Right renal cortex interstitium (tissue), 3 donors: ENCODE measurements around the gene TRMT2A. TPM values are rescaled to one million over a fixed set of nuclear protein-coding genes. Genes with fewer than 3 reads are reported as not detected.
"Not testable (repeated sequence)": the region's sequence is repeated elsewhere in the genome, so short reads cannot be mapped to it uniquely, and the experiment has no call there.

ENCODE experiments used
- DNase-seq, 3 donors: peaks; one replicate each; pipeline ENCODE4 v3.0.0-alpha.2; 2013; ENCODE audit warnings: low read depth in 3 of 3, low spot score in 2 of 3
- polyA plus RNA-seq, 3 donors: library from polyadenylated mRNA; unstranded; fragments of 120-200 nt; gene quantifications; one replicate each; pipeline ENCODE4 v1.2.1, GENCODE V29; 2013; ENCODE audit not compliant: insufficient read length in 3 of 3

The TRMT2A gene
- polyA plus RNA-seq, 3 donors, result 40.9 to 48.2 (median 41.4) TPM

DNA sequence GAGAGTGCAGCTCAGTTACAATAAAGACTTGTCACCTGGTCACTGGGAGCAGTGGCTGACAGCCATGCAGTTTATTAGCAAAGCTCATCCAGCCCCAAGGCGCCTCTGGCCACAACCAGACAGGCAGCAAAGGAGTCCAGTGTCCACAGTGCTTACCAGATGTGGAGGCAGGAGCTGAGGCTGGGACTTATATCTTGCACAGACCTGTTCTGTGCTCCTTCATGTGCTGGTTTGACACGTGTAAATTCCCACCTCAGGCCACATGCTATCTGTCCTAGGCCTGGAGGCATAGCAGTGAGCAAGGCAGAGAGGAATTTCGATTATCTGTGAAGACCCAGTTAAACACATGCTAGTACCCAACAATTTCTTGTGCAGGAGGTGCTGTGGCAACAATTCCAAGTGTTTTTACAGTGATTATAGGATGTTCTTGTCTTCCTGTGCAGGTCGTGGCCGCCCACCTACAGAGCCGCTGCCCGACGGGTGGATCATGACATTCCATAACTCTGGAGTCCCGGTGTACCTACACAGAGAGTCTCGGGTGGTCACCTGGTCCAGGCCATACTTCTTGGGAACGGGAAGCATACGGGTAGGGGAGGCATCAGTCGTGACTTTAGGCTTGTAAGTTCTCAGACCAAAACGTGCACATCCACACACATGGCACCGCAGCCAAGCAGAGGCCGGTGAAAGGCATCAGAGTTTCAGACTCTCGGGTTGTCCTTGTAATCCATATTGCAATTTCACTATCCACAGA, 27.6 kb downstream of the TRMT2A start:
- DNase-seq, result no peak

DNA sequence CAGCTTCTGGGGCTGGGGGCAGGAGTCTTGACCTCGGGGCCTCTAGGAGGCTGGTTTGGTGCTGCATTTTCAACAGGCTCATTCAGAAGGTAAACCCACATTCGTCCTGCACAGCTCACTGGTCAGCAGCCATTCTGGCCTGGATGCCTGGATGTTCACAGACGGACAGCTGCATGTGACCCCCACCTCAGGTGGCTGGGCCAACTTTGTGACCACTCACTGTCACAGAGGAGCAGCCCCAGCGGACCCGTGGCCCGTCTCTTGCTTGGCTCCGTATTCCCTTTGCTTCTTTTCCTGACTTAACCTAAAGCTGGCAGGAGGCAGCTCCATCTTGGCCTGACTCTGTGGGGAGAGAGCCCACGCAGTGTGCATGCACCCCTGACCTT, 28.8 kb downstream of the TRMT2A start:
- DNase-seq, result no peak

DNA sequence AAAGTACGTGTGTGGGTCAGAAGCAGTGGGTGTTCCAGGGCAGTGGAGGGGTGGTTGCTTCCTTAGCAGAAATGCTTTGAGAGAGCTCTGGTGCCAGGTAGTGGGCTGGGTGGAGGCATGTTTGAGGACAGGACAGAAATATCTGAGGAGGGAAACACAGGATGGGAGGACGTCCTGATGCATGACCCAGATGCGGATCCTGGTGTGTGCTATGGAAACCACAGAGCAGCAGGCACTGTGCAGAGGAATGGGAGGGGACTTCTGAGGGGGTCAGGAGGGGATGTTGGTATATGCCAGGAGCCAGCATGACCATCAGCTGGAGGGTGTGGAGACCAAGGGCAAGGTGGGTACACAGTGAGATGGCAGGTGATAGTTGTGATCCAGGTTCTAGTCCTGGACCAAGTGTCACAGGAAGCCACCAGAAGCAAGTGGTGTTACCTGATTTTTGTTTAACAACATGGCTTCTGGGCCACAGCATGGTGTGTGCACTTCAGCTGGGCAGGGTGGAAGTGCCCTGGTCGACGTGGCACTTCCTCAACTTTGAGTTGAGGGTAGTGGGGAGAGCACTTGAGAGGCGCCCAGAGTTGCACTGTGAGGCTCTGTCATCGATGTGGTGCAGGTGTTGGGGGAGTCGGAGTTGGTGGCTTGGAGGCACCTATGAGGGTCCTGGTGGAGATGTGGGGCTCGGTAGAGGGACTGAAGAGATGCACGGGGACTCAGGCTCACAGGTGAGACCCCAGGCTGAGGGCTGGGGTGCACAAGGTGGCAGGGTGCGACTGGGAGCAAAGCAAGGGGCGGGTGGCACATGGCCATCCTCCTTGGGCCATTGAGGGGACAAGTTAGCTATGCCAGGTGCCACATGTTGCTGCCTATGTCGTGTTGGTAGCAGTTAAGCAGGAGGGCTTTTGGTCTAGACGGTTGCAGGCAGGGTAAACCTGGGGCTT, 29.4 kb downstream of the TRMT2A start:
- no peak for DNase-seq

DNA sequence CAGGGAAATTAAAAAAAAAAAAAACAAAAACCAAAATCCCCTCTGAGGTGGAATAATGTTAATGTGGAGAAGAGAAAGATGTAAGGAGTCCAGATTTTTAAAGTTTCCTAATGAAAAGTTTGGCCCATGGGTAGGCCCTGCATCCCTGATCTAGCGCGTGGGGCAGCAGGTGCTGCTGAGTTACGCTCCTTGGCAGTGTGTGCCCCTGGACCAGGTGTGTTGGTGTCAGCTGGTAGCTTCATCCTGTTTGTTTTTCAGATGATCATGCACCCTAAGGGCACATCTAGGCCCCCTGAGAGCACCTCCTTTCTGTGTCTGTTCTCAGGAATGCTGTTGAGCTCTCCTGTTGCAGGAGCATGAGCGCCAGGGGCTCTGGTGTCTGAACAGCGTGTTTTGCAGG, 30.3 kb downstream of the TRMT2A start:
- DNase-seq, result no peak

DNA sequence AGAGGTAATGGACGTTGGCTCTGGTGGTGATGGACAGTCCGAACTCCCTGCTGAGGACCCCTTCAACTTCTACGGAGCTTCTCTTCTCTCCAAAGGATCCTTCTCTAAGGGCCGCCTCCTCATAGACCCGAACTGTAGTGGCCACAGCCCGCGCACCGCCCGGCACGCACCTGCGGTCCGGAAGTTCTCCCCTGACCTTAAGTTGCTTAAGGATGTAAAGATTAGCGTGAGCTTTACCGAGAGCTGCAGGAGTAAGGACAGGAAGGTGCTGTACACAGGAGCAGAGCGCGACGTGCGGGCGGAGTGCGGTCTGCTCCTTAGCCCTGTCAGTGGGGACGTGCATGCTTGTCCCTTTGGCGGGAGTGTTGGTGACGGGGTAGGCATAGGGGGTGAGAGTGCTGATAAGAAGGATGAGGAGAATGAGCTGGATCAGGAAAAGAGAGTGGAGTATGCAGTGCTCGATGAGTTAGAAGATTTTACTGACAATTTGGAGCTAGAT, 30.9 kb downstream of the TRMT2A start:
- no peak for DNase-seq

DNA sequence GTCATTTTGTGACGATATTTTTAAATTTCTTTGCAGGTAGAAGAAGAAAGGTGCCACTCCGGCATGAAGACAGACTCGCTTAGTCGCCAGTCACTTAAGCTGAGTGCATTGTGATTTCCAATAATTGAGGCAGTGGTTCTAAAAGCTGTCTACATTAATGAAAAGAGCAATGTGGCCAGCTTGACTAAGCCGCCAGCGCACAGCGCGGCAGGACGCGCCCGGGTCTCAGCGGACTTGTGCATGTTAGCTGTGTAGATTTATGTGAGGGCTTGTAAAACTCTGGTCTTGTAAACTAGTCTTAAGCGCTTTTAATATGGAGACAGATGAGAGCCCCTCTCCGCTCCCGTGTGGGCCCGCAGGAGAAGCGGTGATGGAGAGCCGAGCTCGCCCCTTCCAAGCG, 31.4 kb downstream of the TRMT2A start:
- no peak for DNase-seq

DNA sequence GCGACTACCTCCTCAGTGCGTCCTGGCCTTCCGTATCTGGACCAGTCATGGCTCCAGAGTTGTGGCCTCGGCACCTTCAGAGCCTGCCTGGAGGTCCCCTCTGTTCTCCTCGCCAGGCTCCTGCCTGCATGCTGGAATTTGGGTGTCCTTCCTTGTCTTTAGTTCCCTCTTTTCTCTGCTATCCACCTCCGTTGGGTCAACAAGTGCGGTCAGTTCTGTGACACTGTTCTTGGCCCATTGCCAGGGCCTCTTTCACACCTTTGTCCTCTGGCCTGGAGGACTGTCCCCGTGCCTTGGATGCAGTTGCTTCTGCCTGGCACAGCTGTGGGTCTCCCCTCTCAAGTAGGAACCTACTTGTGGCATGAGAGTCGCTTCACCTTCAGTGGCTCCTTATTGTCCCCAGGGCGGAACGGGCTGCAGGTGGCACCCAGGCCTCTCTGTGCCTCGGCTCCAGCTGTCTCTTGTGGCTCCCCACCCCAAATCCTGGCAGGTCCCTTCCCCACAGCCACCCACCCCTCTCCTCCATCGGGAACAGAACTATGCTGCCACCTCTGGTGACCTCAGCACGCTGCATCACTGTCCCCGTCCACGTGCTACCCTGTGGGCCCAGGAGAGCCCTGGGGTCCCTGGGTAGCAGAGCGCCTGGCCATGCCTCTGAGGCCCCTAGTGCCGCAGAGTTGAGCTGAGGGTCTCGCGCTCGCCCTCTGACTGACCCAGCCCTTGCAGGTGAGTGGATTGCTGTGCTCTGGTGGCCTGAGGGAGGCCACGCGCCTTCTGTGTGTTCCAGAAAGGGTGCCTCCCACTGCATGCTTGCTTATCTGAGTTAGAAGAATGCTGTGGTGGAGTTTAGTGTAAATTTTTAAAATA, 32.2 kb downstream of the TRMT2A start:
- DNase-seq, result no peak

DNA sequence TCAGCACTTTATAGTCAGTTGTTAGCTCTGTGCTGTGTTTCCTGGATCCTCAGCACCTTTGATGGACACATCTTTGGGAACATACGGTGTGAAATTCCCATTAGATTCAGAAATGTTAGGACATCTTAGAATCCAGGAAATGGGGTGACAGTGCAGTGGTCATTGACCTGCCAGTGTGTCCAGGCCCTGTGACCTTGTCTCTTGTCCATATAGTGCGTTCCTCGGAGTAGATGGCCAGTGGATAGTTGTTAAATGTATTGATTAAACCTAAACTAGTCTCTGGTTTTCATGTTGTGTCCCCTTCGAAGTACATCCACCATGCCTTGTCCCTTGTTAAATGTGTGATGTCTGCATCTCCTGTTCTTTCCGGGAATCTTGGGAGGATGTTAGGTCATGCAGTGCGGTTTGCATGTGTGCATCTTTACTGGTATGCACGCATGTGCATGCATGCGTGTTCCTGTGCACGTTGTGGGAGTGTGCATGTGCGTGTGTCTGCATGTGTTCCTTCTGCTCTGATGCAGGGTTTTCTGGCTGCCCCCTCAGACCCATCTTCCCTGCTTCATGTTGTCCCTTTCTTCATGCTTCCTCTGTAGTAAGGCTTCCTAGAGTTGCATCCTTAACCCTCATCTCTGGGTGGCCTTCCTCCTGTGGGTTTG, 33.0 kb downstream of the TRMT2A start:
- DNase-seq, result no peak

DNA sequence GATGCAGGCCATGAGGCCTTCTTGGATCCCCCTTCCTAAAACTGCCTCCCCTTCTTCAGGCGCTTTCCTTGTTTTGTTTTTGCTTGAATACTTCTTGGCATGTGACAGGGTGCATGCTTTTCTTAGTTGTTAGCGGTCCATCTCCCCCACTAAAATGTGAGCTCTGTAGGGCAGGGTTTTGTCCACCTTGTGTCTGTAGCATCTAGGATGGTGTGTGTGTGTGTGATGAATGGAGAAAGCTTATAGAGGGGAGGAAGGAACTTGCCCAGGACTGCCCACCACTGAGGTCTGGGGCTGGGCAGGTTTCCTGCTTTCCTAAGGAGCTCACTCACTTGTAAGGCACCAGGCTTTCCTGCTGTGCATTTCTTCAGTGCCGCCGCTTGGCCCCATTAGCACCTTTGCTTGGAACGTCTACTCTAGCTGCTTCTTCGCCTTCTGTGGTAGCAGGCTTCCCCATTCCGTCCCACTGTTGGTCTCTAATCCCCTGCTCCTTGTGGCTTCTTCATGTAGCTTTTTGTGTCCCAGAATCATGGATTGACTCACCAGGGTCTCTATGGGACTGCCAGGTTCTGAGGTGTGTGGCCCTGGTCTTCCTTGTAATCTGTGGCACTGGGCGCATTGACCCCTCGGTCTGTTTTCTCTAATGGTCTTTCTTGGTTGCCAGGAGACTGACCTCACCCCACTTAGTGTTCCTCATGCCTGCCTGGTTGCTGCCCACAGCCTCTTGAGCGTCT, 33.7 kb downstream of the TRMT2A start:
- DNase-seq, result no peak

DNA sequence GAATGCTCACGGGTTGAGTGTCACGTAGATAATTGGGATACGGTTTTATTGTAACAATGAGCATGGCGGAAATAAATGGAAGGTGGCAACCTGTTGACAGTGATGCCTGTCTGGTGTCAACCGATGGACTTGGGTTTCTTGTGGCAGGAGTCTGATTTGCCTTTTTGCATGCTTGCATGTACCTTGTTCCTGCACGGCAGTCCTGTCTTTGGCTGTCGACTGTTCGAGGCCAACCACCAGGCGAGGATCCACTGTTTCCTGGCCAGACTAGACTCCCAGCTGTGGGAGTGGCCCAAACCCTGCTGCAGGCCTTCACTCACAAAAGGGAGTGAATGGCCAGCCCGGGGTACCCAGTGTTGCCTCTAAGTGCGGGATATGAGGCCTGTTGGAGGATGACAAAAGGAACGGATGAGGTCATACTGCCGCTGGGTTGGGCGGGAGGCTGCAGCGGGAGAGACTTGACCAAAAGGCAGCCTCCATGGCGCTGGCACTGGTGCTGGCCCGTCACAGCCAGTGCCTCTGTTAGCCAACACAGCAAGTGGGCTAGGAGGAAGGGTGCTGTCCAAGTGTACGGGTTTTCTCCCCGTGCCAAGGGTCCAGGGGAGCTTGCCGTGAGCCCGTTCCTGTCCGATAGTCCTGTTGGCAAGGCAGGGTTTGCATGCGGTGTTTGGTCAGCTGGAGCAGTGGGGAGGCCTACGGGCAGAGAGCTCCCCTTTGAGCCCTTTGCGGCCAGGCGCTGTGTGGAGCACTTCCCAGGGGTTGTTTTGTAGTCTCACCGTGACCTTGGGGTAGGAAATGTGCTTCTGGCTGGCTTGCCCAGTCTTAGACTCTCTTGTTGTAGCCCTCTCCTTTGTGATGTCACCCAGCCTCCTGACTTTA, 36.0 kb downstream of the TRMT2A start:
- peak in 1 of 3 donors; percentile 18 for DNase-seq

DNA sequence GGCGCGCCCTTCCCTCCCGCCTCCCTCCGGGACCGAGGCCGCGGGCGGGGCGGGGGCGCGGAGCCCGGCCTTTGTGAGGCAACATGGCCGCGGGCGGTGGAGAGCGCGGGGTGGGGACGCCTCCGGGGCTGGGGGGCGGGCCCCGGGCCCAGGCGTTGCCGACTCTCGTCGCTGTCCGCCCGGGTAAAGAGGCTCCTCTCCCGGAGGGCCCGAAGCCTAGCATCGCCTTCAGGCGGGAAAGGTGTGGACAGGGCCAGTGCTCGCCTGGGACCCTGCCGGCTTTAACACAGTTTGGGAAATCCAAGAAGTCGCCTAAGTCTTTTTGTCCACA, 36.6 kb downstream of the TRMT2A start:
- peak in 1 of 3 donors; percentile 19 for DNase-seq

DNA sequence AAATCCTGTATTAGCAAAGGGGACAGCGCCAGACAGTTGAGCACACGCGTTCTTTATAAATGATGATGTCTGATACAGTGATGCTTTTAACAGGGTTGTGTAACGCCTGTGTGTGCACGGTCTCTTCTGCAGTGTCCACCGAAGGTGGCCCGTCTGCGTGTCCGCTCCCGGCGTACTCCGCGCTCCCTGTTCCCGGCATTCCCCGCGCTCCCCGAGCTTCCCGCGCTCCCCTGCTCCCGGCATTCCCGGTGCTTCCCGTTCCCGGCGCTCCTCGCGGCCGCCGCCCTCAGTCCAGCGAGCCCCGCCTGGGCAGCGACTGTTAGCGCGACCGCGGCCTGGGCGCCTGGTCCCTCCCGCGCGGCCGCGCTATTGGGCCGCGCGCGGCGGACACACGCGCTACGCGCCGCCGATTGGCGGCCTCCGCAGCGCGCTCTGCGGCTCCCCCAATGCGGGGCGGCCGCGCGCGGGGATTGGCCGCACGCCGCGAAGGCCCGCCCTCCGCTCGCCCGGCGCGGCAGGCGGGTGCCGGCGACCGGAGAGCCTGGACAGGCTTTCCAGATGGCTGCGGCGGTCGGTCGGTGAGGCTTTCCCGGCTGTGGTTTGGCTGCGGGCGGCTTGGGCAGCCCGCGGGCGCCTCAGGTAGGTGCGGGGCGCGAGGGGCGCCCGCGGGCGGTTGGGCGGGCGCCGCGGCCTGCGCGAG, 37.1 kb downstream of the TRMT2A start, which contains the start of gene DGCR8:
TSS of gene DGCR8 (plus strand) at position 497 of the 700 bp plus-strand sequence. CDS start 5,723 bp downstream, outside the sequence.
- peak; percentile 80 to 94 (median 91) for DNase-seq

DNA sequence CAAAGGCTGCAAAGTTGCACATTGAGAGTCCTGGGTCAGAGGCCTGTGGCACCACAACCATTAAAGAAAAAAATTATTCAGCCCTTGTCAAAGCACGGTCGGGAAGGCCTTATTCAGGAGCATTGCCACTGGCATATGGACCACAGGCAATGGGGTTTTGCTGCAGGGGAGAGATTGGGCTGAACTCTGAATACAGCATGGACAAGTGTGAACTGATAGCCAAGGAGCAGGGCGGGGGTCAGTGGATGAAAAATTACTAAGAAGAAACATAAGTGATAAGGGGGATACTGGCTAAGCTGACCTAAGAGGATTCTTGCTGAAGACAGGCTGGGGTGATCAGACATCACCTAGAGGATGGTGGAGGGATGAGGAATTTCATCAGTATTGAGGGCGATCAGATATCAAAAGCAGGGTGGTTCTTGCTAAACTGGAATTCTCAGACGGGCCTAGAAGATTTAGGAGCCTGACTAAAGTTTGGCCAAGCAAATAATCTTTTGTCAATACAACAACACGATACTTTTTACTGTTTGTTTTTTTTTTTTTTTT, 40.3 kb downstream of the TRMT2A start:
- DNase-seq, result no peak

DNA sequence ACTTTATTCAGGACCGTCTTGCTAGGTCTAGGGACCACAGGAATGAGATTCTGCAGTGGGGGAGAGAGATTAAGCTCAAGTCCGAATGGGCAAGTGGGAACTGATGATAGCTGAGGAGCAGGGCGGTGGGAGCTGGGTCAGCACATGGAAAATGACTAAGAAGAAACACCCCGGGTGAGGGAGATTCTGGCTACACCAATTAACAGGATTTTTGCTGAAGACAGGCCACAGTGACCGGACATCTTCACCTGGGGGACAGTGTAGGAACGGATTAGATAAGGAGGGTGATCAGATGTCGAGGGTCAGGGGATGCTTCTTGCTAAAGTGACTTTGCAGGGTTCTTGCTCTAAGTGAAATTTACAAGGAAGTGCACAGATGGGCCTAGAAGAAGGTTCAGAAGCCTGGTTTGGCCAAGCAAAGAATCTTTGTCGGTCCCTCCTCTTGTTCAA, 45.5 kb downstream of the TRMT2A start:
- DNase-seq, result no peak

DNA sequence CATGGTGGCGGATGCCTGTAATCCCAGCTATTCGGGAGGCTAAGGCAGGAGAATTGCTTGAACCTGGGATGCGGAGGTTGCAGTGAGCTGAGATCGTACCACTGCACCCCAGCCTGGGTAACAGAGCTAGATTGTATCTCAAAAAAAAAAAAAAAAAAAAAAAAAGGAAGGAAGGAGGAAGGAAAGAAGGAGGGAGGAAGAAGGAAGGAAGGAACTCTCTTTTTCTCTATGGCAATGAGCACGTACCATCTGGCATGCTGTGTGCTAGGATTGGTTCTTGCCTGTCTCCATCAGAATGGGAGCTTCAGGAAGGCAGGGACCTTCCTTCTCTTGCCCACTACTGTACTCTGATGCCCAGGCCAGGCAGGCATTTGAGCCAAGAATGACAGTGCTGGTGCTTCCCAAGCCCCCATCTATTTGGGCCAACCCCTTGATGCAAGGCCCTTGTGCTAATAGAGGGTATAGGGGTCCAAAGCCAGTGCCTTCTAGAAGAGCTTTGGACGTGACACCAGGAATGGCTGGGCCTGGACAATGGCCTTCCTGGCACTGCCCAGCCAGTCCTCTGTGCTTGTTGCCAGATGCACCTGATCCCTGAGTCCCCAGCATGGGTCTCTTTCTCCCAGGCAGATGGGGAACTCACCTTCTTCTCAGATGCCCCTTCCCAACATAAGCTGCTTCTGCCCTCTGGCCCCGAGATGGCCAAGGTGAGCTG, 47.5 kb downstream of the TRMT2A start:
- no peak for DNase-seq

DNA sequence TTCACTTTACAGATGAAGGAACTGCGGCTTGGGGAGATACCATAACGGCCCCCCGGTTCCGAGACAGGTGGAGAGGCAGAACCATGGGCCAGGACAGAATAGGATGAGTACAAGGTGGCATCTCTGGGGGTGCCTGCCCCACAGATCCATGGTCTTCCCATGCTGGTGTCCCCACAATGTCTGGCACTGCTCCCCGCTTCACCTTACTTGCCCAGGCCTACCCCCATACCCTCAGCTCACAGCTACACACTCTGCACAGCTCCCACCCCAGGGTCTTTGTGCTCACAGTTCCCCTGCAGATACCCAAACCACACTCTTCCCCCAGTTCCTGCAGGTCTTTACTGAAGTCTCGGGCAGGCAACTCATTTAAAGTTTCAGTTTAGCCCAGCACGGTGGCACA, 48.4 kb downstream of the TRMT2A start:
- DNase-seq, result no peak

DNA sequence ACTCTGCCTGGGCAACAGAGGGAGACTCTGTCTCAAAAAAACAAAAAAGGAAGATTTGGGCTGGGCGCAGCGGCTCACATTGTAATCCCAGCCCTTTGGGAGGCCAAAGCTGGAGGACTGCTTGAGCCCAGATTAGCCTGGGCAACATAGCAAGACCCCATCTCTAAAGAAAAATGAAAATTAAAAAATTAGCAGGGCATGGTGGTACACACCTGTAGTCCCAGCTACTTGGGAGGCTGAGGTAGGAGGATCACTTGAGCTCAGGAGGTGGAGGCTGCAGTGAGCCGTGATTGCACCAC, 49.7 kb downstream of the TRMT2A start:
- not testable (repeated sequence) for DNase-seq
